KMS-11 (cell line): ENCODE measurements around the gene COPE.

Source experiments
- H2AFZ ChIP-seq: fragments of 200-600 bp; sonication (generic); 2 replicates; pipeline ENCODE4 v1.6.1; 2016; ENCODE audit warnings: antibody characterized with exemption, mixed run types, low read depth
- H3K27ac ChIP-seq: fragments of 200-600 bp; sonication (generic); 2 replicates; pipeline ENCODE4 v1.6.1; 2016; ENCODE audit warnings: mild to moderate bottlenecking, mixed run types
- H3K27me3 ChIP-seq: fragments of 200-600 bp; sonication (generic); 2 replicates; pipeline ENCODE4 v1.6.1; 2017; ENCODE audit warnings: mild to moderate bottlenecking, low read depth, mixed run types, moderate library complexity; ENCODE audit not compliant: insufficient read depth
- H3K36me3 ChIP-seq: fragments of 200-600 bp; sonication (generic); 2 replicates; pipeline ENCODE4 v1.6.1; 2017; ENCODE audit warnings: mild to moderate bottlenecking, mixed run types; ENCODE audit not compliant: insufficient read depth
- H3K4me1 ChIP-seq: fragments of 200-600 bp; sonication (generic); 2 replicates; pipeline ENCODE4 v1.6.1; 2016; ENCODE audit warnings: mild to moderate bottlenecking, low read depth, mixed run types; ENCODE audit not compliant: poor library complexity, severe bottlenecking
- H3K4me2 ChIP-seq: fragments of 200-600 bp; sonication (generic); 2 replicates; pipeline ENCODE4 v1.7.0; 2016; ENCODE audit warnings: mild to moderate bottlenecking, mixed run types
- H3K4me3 ChIP-seq: fragments of 200-600 bp; sonication (generic); IDR thresholded peaks from 2 replicates; pipeline ENCODE4 v1.6.1; 2017; ENCODE audit warnings: low read depth, low read length, mixed read lengths; ENCODE audit not compliant: insufficient read depth
- H3K79me2 ChIP-seq: fragments of 200-600 bp; sonication (generic); 2 replicates; pipeline ENCODE4 v1.6.1; 2016; ENCODE audit warnings: low read depth, mixed run types; ENCODE audit not compliant: insufficient read depth
- H3K9ac ChIP-seq: fragments of 200-600 bp; sonication (generic); 2 replicates; pipeline ENCODE4 v1.6.1; 2016; ENCODE audit warnings: mild to moderate bottlenecking, mixed run types
- H4K20me1 ChIP-seq: fragments of 200-600 bp; sonication (generic); 2 replicates; pipeline ENCODE4 v1.6.1; 2016; ENCODE audit warnings: mild to moderate bottlenecking, mixed run types; ENCODE audit not compliant: insufficient read depth
- TF ChIP-seq, protein P1 (sequence below): fragments of 200-600 bp; sonication (generic); conservative IDR thresholded peaks from 2 replicates; pipeline ENCODE4 v1.6.1; 2017; ENCODE audit warnings: low read depth, mild to moderate bottlenecking, antibody characterized with exemption, low read length, moderate library complexity, mixed read lengths

The COPE gene

GRCh38 chr19:18854982-18855381 lies 64.2 kb downstream of the COPE start:
- Histone ChIP-seq H3K79me2 (no peaks in the 10 kb centered on the region), H3K4me1 (peaks cover 4% of the 10 kb centered on the region), H2AFZ (no peak overlapping the region), H3K27ac (no peak overlapping the region), H3K27me3 (no peaks in the 10 kb centered on the region), H4K20me1 (peaks cover 7% of the 10 kb centered on the region), H3K4me2 (no peak overlapping the region), H3K4me3 (no peak overlapping the region), H3K36me3 (peaks cover 4% of the 10 kb centered on the region; the same call in 1 of the 2 replicates), H3K9ac (no peak overlapping the region)
- TF ChIP-seq, protein P1, sequence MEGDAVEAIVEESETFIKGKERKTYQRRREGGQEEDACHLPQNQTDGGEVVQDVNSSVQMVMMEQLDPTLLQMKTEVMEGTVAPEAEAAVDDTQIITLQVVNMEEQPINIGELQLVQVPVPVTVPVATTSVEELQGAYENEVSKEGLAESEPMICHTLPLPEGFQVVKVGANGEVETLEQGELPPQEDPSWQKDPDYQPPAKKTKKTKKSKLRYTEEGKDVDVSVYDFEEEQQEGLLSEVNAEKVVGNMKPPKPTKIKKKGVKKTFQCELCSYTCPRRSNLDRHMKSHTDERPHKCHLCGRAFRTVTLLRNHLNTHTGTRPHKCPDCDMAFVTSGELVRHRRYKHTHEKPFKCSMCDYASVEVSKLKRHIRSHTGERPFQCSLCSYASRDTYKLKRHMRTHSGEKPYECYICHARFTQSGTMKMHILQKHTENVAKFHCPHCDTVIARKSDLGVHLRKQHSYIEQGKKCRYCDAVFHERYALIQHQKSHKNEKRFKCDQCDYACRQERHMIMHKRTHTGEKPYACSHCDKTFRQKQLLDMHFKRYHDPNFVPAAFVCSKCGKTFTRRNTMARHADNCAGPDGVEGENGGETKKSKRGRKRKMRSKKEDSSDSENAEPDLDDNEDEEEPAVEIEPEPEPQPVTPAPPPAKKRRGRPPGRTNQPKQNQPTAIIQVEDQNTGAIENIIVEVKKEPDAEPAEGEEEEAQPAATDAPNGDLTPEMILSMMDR = no peak

DNA sequence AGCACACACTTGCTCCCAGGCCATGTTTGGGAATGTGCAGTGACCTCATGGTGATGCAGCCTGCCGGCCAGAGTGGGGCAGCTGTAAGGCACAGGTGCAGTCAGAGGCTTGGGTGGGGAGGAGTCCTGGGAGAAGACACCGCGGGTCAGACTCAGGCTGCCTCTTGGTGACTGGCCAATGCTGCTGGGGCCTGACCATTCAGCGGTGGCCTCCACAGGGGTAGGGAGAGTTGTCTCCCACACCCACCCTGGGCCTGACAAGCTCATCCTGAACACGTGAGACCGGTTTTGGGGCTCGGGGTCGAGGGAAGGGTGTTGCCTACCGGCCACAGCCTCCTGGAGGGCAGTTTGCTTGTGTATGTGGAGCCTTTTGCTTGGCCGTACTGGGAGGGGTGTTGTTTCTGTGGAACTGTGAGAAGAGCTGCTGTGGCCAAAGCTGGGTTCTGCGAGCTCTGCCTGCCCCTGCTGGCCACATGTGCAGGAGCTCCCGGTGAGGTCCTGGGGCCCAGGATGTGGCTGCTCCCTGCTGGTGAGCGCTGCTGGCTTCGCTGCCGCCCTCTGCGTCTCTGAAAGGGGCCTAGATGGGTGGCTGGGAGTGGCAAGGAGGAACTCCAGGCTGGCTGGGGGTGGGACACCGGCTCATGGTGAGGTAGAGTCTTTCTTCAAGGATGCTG lies 65.3 kb downstream of the COPE start:
- TF ChIP-seq, protein P1 = no peak
- Histone ChIP-seq H3K36me3 (peaks cover 4% of the 10 kb centered on the region; the same call in 1 of the 2 replicates), H3K4me1 (peaks cover 15% of the 10 kb centered on the region), H4K20me1 (peaks cover 14% of the 10 kb centered on the region), H3K27ac (no peak overlapping the region), H3K79me2 (peaks cover 8% of the 10 kb centered on the region; the same call in 1 of the 2 replicates), H3K27me3 (no peaks in the 10 kb centered on the region), H3K4me2 (no peak overlapping the region), H3K9ac (no peak overlapping the region), H2AFZ (no peak overlapping the region), H3K4me3 (no peak overlapping the region)

DNA sequence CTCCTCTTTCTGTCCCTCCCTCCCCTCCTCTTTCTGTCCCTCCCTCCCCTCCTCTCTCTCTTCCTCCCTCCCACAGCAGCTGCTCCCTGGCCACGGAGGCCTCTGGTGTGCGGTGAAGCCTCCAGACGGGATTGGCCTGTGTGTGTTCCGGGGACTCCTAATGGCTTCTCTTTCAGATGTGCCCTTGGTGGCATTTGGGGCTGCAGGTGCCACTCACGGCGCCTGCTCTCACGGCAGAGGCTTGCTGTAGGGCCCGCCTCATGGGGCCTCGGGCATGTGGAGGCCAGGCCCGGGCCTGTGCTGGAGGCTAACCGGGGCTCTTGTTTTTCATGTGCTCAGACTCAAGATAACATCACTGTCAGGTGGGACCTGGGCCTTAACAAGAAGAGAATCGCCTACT lies 66.5 kb downstream of the COPE start:
- Histone ChIP-seq H3K79me2 (peaks cover 19% of the 10 kb centered on the region; the same call in 1 of the 2 replicates), H4K20me1 (peaks cover 27% of the 10 kb centered on the region), H3K9ac (no peak overlapping the region), H3K27ac (no peak overlapping the region), H3K36me3 (no peaks in the 10 kb centered on the region; the same call in 1 of the 2 replicates), H3K4me1 (peaks cover 27% of the 10 kb centered on the region), H3K4me2 (no peak overlapping the region), H3K27me3 (no peaks in the 10 kb centered on the region), H3K4me3 (no peak overlapping the region), H2AFZ (no peak overlapping the region)
- TF ChIP-seq, protein P1 = no peak

- Histone ChIP-seq H2AFZ (no peak overlapping the region), H3K36me3 (no peaks in the 10 kb centered on the region; the same call in 1 of the 2 replicates), H3K4me3 (no peak overlapping the region), H3K4me1 (peaks cover 36% of the 10 kb centered on the region), H4K20me1 (peaks cover 34% of the 10 kb centered on the region), H3K27ac (no peak overlapping the region), H3K79me2 (peaks cover 28% of the 10 kb centered on the region; the same call in 1 of the 2 replicates), H3K27me3 (no peaks in the 10 kb centered on the region), H3K4me2 (no peak overlapping the region), H3K9ac (no peak overlapping the region)
- TF ChIP-seq, protein P1 = no peak
These were observed 67.4 kb downstream of the COPE start for GRCh38 chr19:18851673-18852325.
